Measurements from ENCODE around the gene NEURL4. TPM values are rescaled to one million over a fixed set of nuclear protein-coding genes. Genes with fewer than 3 reads are reported as not detected.
A peak's percentile ranks its signal among the peaks of the same experiment; 100 is the strongest.

Gene NEURL4
- total RNA-seq, 1 donor from 2014 or later: 19.3 TPM

DNA sequence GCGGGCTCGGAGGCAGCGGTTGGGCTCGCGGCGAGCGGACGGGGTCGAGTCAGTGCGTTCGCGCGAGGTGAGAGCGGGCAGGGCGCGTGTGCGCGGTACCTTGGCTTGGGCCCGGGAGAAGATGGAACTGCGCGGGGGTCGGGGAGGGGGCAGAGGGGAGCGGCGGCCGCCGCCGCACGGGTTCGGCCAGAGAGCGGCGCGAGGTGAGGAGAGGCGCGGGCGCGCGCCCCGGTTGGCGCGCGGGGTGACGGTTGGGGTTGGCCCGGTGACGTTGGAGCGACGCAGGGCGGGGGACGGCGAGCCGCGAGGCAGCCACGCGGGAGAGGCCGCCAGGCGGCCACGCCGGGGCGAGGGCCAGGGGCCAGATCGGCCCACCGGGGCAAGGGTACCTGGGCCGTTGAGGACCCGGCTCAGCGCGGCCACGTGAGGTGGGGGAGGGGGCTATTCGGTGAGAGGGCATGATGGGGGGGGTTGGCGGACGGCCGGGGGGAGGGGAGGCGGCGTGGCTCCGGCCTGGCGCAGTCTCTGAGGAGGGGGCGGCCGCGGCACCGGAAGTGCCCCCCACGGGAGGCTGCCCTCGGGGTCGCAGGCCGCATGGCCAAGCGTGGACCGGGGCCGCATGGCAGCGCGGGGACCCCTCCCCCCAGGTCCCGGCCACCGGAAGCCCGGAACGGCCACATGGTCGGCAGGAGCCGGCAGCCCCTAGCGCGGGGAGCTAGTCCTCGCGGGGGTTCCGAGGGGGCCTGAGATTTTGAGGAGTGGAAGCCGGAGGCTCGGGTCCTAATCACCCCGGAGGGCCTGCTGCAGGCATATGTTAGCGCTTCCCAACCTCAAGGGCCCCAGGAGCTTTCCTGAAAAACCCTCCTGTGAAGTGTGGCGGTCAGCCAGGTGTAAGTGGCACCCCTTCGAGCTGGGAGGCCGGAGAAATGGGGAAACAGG lies 21.2 kb downstream of the NEURL4 start:
- no peak for DNase-seq (ENCODE audit: low read depth)
- peak overlapping the region; percentile 95 for H3K4me3 ChIP-seq (ENCODE audit: low read depth, low read length)
- TF ChIP-seq, protein P1, sequence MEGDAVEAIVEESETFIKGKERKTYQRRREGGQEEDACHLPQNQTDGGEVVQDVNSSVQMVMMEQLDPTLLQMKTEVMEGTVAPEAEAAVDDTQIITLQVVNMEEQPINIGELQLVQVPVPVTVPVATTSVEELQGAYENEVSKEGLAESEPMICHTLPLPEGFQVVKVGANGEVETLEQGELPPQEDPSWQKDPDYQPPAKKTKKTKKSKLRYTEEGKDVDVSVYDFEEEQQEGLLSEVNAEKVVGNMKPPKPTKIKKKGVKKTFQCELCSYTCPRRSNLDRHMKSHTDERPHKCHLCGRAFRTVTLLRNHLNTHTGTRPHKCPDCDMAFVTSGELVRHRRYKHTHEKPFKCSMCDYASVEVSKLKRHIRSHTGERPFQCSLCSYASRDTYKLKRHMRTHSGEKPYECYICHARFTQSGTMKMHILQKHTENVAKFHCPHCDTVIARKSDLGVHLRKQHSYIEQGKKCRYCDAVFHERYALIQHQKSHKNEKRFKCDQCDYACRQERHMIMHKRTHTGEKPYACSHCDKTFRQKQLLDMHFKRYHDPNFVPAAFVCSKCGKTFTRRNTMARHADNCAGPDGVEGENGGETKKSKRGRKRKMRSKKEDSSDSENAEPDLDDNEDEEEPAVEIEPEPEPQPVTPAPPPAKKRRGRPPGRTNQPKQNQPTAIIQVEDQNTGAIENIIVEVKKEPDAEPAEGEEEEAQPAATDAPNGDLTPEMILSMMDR (conservative IDR thresholded peaks at IDR 0.05; ENCODE audit: low read depth, low read length): no peak

DNA sequence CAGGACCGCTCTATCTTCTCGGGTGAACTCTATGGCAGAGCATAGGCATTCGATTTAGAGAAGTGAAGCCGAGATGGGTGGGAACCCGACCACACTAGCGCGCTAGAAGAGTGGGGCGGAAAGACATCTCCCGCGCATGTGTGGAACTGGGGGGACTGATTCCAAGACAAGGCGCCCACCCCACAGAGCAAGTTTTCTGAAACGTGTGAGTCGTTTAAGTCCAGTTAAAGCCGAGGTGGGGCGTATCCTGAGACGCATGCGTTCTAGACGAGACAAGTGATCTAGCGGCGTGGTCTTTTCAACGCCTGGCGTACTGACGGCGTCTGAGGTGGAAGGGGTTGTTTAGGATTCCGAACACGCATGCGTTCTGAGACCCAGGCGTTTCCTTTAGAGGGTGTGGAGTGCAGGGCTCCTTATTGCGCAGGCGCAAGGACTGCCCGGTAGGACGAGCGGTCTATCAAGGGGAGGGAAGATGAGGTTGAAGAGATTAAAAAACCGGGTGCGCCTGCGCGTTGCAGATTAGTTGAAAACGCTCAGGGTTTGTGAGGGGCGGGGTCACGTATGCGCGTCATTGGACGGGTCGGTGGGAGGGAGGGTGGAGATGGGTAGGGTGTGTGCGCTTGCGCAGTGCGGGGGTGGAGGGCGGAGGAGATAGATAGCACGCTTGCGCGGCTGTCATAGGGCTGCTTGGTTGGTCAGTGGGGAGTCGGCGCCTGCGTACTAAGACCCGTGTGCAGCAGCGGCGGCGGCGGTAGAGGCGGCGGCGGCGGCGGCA lies 22.0 kb downstream of the NEURL4 start, which contains the start of gene EIF5A:
EIF5A (plus strand) TSS at position 718 of the 775 bp plus-strand sequence. CDS start 2,008 bp downstream, outside the sequence.
- DNase-seq (ENCODE audit: low read depth): peak; percentile 99
- TF ChIP-seq, protein P1 (conservative IDR thresholded peaks at IDR 0.05; ENCODE audit: low read depth, low read length): no peak
- peak within 1 kb of the TSS; percentile 95 for H3K4me3 ChIP-seq (ENCODE audit: low read depth, low read length)

DNA sequence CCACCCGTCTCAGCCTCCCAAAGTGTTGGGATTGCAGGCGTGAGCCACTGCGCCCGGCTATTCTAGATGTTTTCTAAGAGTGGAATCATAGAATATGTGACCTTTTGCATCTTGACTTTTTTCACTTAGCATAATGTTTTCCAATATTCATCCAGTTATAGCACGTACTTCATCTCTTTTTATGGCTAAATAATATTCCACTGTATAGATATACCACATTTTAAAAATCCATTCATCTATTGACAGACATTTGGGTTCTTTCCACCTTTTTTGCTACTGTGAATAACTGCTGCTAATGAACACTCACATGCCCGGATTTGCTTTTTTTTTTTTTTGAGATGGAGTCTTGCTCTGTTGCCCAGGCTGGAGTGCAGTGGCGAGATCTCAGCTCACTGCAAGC lies 25.0 kb downstream of the NEURL4 start:
- TF ChIP-seq, protein P1 (conservative IDR thresholded peaks at IDR 0.05; ENCODE audit: low read depth, low read length): no peak
- no peak for DNase-seq (ENCODE audit: low read depth)
- H3K4me3 ChIP-seq (ENCODE audit: low read depth, low read length): no peak overlapping the region

DNA sequence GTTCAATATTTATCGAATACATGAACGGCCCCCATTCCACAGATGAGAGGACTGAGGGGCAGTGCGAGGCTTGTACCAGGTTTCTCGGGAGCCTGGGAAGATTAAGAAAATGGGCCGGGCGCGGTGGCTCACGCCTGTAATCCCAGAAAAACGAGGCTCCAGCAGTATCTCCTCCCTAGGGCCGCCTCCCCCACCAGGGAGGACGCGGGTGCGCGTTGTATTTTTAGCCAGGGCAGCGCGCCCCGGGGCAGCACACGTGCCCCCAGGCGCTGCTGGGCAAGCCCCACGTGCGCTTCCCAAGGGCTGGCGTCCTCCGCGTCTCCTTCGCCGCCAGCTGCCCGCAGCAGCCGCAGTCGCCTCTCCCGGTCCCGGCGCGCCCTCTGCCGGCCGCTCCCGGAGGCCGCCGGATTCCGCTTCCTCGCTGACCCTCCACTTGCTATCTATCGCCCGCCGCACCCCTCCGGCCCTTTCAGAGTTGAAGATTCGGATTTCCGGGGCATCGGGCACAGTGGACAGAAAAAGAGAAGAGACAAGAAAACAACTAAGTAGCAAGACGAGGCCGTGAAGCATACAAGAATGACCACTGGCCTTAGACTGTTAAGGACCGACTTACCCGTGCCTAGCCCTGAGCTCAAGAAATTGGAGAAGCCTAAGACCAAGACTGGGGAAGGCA lies 32.8 kb downstream of the NEURL4 start:
- H3K4me3 ChIP-seq (ENCODE audit: low read depth, low read length): no peak overlapping the region
- TF ChIP-seq, protein P1 (conservative IDR thresholded peaks at IDR 0.05; ENCODE audit: low read depth, low read length): peak; percentile 88
- no peak for DNase-seq (ENCODE audit: low read depth)

DNA sequence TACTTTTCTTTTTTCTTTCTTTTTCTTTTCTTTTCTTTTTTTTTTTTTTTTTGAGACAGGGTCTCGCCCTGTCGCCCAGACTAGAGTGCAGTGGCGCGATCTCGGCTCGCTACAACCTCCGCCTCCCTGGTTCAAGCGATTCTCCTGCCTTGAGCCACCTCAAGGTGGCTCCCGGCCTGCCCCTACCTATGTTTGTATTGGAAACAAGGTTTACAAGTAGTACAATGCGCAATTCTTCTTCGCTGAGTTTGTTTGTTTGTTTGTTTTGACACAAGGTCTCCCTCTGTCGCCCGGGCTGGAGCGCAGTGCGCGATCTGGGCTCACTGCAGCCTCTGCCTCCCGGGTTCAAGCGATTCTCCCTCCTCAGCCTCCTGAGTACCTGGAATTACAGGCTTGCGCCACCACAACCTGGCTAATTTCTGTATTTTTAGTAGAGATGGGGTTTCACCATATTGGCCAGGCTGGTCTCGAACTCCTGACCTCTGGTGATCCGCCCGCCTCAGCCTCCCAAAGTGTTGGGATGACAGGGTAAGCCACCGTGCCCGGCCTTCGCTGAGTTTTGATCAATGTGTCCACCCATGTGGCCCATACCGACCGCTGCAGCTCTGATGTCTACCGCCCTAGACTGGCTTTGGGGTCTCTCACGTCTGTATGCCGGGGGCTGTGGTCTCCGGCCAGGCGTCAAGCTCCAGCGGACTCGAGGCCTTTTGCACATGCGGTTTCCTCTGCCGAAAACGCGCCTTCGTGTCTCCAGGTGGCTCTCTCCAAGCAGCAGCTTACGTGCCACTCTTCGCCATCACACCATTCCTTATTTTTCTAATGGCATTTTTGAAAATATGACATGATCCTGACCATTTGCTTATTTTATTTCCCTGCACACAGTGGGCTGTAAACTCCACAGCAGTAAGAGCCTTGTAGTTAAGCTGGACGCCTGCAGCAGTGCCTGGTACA lies 33.6 kb downstream of the NEURL4 start:
- TF ChIP-seq, protein P1 (conservative IDR thresholded peaks at IDR 0.05; ENCODE audit: low read depth, low read length): no peak
- peak overlapping the region; percentile 40 for H3K4me3 ChIP-seq (ENCODE audit: low read depth, low read length)
- DNase-seq (ENCODE audit: low read depth): no peak

Measured in epithelial cell of proximal tubule (primary cell).